Caco-2 (cell line): ENCODE data around the gene DEFB121. TPM values are rescaled to one million over a fixed set of nuclear protein-coding genes. Genes with fewer than 3 reads are reported as not detected.

ENCODE experiments used
- BruUV-seq: library from RNA; stranded (reverse); fragments of 400-500 nt; replicated peaks from 2 replicates; lab custom pipeline; 2021; lab: Mats Ljungman, UMichigan
- CTCF ChIA-PET: fragments of 300-600 bp; sonication (Branson Sonifier 250); formaldehyde crosslinking; loops from one replicate; lab custom pipeline; 2022; ENCODE audit warnings: antibody characterized with exemption; lab: Charles Lee
- POLR2A ChIA-PET: fragments of 300-600 bp; sonication (Branson Sonifier 250); formaldehyde crosslinking; loops from one replicate; lab custom pipeline; 2022; ENCODE audit warnings: antibody characterized with exemption; lab: Charles Lee
- DNase-seq, 2 experiments: peaks; one replicate each; pipeline versions ENCODE4 v3.0.0 to v3.0.0-alpha.2; 2020 to 2022
- H3K27me3 ChIP-seq: replicated peaks from 2 replicates; pipeline ENCODE4 v1.6.0; 2011; ENCODE audit warnings: low read length; ENCODE audit not compliant: control insufficient read depth, insufficient read depth
- H3K36me3 ChIP-seq: 2 replicates; pipeline ENCODE4 v1.5.1; 2011; ENCODE audit warnings: low read length; ENCODE audit not compliant: control insufficient read depth, insufficient read depth
- H3K4me1 ChIP-seq: fragments of 250-450 bp; sonication (Bioruptor Pico); 2 replicates; pipeline ENCODE4 v1.5.1; 2020; ENCODE audit warnings: mild to moderate bottlenecking
- H3K4me3 ChIP-seq: 2 replicates; pipeline ENCODE4 v1.5.1; 2011; ENCODE audit warnings: low read depth, mild to moderate bottlenecking, control low read depth, low read length
- H3K9me3 ChIP-seq: fragments of 250-450 bp; sonication (Bioruptor Pico); 2 replicates; pipeline ENCODE4 v1.5.1; 2020; ENCODE audit warnings: mild to moderate bottlenecking, moderate library complexity
- H3K27ac Mint-ChIP-seq: one replicate; pipeline ENCODE4 v1.8.0; 2022; ENCODE audit warnings: mixed read lengths; ENCODE audit not compliant: unreplicated experiment
- H3K27me3 Mint-ChIP-seq: one replicate; pipeline ENCODE4 v1.8.0; 2022; ENCODE audit warnings: mixed read lengths; ENCODE audit not compliant: insufficient read depth, unreplicated experiment
- H3K36me3 Mint-ChIP-seq: one replicate; pipeline ENCODE4 v1.8.0; 2022; ENCODE audit warnings: mild to moderate bottlenecking, mixed read lengths; ENCODE audit not compliant: insufficient read depth, unreplicated experiment
- H3K4me1 Mint-ChIP-seq: one replicate; pipeline ENCODE4 v1.8.0; 2022; ENCODE audit warnings: low read depth, mixed read lengths; ENCODE audit not compliant: unreplicated experiment
- H3K4me3 Mint-ChIP-seq: one replicate; pipeline ENCODE4 v1.8.0; 2022; ENCODE audit warnings: mild to moderate bottlenecking, moderate library complexity, mixed read lengths; ENCODE audit not compliant: unreplicated experiment
- H3K9me3 Mint-ChIP-seq: one replicate; pipeline ENCODE4 v1.8.0; 2022; ENCODE audit warnings: mixed read lengths; ENCODE audit not compliant: unreplicated experiment
- intact Hi-C: fragments of 100-400 bp; cut with micrococcal nuclease; formaldehyde crosslinking; loops from one replicate; pipeline ENCODE4 v1.10.0; 2022; ENCODE audit not compliant: unreplicated experiment
- total RNA-seq: library from RNA; stranded (reverse); gene quantifications from 2 replicates; pipeline ENCODE4 v1.2.3, GENCODE V29; 2022
- TF ChIP-seq, protein P1 (sequence below), 2 experiments: fragments of 200-600 bp in 1 of 2; IDR thresholded peaks; 1 replicate in 1 of 2; 2 replicates in 1 of 2; pipeline versions ENCODE4 v1.5.1 to v1.8.0; 2011 to 2022; ENCODE audit warnings: antibody characterized with exemption in 1 of 2, control low read depth in 1 of 2, inconsistent platforms in 1 of 2, low read depth in 1 of 2, low read length in 1 of 2, mild to moderate bottlenecking in 1 of 2, moderate library complexity in 1 of 2; ENCODE audit not compliant: insufficient read depth in 1 of 2, severe bottlenecking in 1 of 2, unreplicated experiment in 1 of 2

DEFB121 gene
- total RNA-seq, 1 experiment from 2014 or later: not detected

DNA sequence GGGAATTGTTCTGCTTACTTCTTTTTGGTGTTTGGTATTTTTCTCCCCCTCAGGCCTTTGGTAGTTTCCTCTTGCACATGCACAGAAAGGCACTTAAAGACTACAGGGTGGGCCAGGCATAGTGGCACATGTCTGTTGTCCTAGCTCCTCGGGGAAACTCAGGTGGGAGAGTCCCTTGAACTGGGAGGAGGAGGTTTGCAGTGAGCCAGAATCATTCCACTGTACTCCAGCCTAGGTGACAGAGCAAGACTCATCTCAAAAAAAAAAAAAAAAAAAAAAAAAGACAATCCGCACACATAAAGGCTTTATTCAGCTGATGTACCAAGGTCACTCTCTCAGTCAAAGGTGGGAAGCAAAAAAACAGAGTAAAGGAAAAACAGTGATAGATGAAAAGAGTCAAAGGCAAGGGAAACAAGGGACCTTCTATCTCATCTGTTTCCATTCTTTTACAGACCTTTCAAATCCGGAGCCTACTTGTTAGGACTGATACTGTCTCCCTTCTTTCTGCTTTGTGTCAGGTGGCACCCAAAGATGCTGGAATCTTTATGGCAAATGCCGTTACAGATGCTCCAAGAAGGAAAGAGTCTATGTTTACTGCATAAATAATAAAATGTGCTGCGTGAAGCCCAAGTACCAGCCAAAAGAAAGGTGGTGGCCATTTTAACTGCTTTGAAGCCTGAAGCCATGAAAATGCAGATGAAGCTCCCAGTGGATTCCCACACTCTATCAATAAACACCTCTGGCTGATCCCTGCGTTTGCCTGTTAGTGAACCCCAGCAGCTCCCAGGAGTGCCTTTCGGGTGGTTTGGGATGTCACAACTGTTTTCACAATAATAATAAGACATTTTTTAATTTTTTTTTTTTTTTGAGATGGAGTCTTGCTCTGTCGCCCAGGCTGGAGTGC is 43.7 kb upstream of the DEFB121 start:
- CTCF ChIA-PET: interaction anchor here (1.0 to 1.3 kb wide), 3 partner anchors 9 to 54 kb away, joined by 3 to 6 read pairs (median 4); no protein-coding TSS in a partner anchor
- DNase-seq: no peak
- peaks cover 11% of the 10 kb centered on the region for H3K9me3 Mint-ChIP-seq

DNA sequence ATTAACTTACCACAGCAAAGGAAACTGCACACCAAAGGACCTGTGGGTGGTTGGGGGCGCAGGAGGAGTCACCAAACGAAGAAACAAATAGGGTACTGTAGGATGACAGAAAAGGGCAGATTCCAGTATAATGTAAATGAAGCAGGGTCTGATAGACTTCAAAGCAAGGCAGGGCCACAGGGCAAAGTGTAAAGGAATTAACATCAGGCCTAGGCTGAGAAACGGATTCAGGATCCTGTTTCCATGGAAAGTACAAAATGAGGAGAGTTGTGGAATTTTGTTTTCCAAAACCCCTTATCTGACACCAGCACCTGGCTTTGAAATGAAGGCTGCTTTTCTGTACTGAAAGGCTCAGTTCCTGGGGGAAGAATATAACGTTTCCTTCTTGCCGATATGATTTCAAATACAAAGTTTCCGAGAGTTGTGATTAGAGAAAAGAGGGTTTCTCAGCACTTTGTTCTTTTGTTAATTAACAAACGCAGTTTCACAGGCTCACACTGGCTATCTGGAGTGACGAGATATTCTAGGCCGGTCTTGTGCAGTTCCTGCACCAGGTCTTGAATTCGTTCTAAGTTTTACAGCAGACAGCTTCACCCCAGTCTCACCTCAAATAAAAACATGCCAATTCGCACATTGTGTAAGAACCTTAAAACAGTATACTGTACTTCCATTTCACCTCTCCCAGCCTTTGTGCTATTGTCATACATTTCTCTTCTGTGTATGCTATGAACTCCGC is 40.2 kb upstream of the DEFB121 start:
- H3K4me1 Mint-ChIP-seq: no peaks in the 10 kb centered on the region
- H3K4me1 ChIP-seq: peaks cover 6% of the 10 kb centered on the region; the same call in 1 of the 2 replicates
- no peaks in the 10 kb centered on the region; the same call in 1 of the 2 replicates for H3K27me3 ChIP-seq
- DNase-seq: no peak
- TF ChIP-seq, protein P1, sequence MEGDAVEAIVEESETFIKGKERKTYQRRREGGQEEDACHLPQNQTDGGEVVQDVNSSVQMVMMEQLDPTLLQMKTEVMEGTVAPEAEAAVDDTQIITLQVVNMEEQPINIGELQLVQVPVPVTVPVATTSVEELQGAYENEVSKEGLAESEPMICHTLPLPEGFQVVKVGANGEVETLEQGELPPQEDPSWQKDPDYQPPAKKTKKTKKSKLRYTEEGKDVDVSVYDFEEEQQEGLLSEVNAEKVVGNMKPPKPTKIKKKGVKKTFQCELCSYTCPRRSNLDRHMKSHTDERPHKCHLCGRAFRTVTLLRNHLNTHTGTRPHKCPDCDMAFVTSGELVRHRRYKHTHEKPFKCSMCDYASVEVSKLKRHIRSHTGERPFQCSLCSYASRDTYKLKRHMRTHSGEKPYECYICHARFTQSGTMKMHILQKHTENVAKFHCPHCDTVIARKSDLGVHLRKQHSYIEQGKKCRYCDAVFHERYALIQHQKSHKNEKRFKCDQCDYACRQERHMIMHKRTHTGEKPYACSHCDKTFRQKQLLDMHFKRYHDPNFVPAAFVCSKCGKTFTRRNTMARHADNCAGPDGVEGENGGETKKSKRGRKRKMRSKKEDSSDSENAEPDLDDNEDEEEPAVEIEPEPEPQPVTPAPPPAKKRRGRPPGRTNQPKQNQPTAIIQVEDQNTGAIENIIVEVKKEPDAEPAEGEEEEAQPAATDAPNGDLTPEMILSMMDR (IDR thresholded peaks at IDR 0.05; ENCODE audit: insufficient read depth in 1 of 2, low read depth in 1 of 2, low read length in 1 of 2, severe bottlenecking in 1 of 2, unreplicated experiment in 1 of 2): no peak
- H3K4me3 ChIP-seq: no peak overlapping the region
- no TSS peak for BruUV-seq
- H3K36me3 ChIP-seq: no peaks in the 10 kb centered on the region
- H3K4me3 Mint-ChIP-seq: no peak overlapping the region
- H3K36me3 Mint-ChIP-seq: no peaks in the 10 kb centered on the region
- no peak overlapping the region for H3K27ac Mint-ChIP-seq
- H3K27me3 Mint-ChIP-seq: peaks cover 6% of the 10 kb centered on the region
- POLR2A ChIA-PET: no interaction called here
- H3K9me3 ChIP-seq: peaks cover 7% of the 10 kb centered on the region; the same call in 1 of the 2 replicates
- intact Hi-C loops: no loop called here
- CTCF ChIA-PET: interaction anchor here (1.1 kb wide), 1 partner anchor 57 kb away, joined by 3 read pairs; no protein-coding TSS in a partner anchor
- peaks cover 11% of the 10 kb centered on the region for H3K9me3 Mint-ChIP-seq

More for the DNA sequence above, 43.7 kb upstream of the DEFB121 start:
- H3K27me3 ChIP-seq: no peaks in the 10 kb centered on the region; the same call in 1 of the 2 replicates
- no peaks in the 10 kb centered on the region for H3K36me3 Mint-ChIP-seq
- peaks cover 8% of the 10 kb centered on the region for H3K9me3 ChIP-seq
- H3K4me3 Mint-ChIP-seq: no peak overlapping the region
- peaks cover 6% of the 10 kb centered on the region; the same call in 1 of the 2 replicates for H3K4me1 ChIP-seq
- H3K4me1 Mint-ChIP-seq: no peaks in the 10 kb centered on the region
- TF ChIP-seq, protein P1 (IDR thresholded peaks at IDR 0.05; ENCODE audit: insufficient read depth in 1 of 2, low read depth in 1 of 2, low read length in 1 of 2, severe bottlenecking in 1 of 2, unreplicated experiment in 1 of 2): no peak
- H3K36me3 ChIP-seq: no peaks in the 10 kb centered on the region
- POLR2A ChIA-PET: no interaction called here
- peaks cover 6% of the 10 kb centered on the region for H3K27me3 Mint-ChIP-seq
- BruUV-seq: no TSS peak
- no peak overlapping the region for H3K4me3 ChIP-seq
- intact Hi-C loops: no loop called here
- no peak overlapping the region for H3K27ac Mint-ChIP-seq
